Stimulated activated CD4-positive, alpha-beta T cell treated with anti-CD3 and anti-CD28 coated beads, Interleukin-1b, Interleukin-23, amount 100 ng/mL, for 48 hours (primary cell): ENCODE data around the gene LTBR.

ENCODE experiments used
- DNase-seq: peaks from one replicate; pipeline ENCODE4 v3.0.0-alpha.2; 2020

The LTBR gene

DNA sequence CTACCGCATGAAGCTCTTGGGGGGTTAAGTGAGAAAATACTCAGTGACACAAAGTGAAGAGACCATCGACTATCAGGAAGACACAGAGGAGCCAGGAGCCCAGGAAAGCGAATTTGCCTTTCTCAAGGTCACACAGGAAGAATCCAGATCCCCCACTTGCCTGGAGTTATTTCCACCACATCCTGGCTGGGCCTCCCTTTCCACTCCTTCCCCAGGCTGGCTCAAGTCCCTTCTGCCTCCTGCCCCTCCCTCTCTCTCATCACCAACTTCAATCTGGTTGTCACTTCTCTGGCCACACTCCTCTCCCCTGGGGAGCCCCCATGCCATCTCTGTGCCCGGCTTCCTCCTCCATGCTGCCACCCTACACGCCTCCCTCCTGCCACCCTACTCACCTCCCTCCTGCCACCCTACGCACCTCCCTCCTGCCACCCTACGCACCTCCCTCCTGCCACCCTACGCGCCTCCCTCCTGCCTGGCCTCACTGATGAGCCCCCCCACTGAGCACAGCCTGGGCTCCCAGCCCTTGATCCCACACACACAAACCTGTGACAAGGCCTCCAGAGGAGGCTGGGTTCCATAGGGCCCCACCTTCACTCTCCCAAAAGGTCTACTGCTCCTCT, 14.9 kb upstream of the LTBR start:
- DNase-seq, result no peak

DNA sequence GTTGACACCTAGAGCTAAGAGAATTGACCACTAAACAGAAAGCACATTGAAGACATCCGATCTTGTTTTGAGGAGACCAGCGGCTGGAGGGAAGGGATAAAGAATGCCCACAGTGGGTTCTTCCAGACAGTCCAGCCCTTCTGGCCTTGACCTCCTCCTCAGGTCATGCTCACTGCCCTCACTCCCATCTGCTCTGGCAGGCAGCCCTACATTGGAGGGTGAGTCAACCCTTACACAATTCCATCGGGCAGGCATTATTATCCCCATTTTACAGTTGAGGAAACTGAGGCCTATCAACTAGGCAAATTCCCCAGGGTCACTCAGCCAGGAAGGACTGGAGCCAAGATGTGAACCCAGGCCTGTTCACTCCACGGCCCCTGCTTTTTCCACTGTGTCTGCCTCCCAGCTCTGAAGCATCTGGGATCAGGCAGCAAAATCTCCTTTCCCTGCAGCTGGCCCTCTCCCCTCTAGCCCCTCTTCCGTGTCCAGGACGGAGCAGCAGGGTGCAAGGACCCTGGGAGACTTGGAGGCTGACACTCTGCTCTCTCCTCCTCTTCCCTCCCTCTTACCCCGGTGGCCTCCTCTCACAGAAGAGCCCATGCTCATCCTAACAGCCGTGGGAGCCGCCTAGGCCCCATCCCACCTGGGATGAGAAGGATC, 13.9 kb upstream of the LTBR start:
- no peak for DNase-seq

DNA sequence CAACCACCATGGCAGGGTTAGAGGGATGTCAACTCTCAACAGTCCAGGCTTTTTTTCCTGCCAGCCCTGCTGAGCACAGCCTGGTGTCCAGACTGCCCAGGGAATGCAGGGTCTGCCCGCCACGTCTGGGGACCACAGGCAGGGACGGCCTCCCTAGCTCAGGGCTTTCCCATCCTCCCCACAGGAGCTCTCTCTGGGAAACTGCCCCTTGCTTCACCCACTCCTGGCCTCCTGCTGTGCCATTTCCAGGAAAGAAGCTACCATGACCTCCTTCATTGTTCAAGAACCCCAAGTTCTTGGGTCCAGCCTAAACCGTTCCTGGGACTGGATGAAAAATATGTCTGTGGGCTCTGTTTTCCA, 13.4 kb upstream of the LTBR start:
- DNase-seq, result no peak

DNA sequence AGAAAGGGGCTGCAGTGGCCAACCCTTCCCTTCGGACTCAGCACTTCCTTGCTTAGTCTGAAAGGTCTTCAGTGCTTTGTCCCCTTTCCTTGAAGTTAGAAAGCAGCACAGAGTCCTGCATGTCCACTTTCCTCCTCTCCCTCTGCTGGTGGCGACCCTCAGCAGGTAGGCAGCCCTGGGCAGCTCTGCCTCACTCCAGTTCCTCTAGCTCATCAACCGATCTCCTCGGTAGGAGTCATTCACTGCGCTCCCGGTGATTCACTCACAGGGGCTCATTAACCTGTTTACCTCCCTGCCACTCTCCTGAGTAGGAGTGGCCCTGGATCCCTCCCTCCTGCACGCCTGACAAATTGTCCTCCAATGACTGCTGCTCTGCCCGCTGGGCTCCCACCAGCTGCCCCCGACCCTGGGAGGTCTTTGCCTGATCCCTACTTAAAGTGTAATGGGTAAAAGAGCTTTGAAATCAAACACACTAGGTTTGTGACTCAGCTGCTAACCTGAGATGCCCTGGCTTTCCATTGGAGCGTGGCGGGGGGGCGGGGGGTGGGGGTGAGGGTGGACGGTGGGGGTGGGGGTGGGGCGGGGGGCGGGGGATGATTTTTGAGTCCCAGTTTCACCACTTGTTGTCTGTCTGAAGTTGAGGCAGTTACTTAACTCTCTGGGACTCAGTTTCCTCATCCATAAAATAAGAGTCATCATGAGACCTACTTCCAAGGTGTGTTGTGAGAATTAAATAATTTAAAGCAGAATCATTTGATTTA, 12.8 kb upstream of the LTBR start:
- DNase-seq, result no peak

DNA sequence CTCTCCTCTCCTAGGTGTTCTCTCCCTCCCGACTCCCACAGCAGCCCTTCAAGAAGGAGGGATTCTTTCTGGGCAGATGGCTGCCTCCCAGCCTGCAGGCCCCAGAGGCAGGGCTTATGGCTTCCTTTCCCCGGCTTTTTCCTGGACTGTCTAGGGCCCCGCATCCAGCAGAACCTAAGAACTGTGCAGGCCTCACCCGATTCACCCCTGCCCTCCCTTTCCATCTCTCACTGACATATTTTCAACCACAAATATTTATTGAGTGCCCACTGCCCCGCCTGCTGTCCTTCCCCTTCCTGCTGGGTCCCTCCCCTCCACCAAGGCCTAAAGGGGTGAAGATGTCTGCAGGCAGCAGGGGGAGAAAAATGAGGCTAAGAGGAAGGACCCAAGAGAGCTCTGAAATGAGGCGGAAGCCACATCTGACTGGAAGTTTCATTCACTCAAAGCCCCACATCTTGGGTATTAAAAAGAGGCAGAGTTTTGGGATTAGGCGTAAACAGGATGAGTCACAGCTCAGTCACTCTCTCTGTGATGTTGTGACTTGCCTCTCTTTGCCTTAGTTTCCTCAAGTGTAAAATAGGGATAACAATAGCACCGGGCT, 11.5 kb upstream of the LTBR start:
- DNase-seq, result no peak

DNA sequence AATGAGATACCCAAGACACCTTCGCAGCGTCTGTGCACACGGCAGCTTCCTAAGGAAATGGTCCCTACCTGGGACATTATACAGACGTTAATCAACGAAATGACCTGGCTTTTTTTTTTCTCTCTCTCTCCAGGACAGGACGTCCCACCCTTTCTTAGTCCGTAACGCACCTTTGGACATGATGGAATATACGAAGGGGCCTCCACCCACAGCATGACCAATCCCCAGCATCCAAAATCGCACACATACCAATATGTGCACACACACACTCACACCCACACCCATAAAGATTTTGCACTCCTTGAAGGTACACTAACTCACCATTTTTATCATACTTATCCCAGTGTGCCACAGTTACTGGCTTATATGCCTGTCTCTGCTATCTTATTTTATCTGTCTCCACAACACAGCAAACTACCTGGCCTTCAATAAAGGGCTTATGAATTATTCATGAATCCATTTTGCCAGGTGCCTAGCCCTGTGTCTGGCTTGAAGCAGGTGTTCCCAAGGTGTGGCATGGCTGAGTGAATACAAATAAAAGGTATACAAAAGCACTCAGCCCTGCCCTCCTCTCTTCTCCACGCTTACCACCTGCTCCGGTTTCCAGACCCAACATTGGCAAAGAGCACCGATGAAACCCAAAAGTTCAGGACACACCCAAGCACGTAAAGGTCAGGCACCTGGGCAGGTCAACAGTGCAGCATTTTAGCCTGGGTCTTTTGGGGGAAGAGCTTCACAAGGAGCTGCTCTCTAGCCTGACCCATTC, 10.8 kb upstream of the LTBR start:
- no peak for DNase-seq

DNA sequence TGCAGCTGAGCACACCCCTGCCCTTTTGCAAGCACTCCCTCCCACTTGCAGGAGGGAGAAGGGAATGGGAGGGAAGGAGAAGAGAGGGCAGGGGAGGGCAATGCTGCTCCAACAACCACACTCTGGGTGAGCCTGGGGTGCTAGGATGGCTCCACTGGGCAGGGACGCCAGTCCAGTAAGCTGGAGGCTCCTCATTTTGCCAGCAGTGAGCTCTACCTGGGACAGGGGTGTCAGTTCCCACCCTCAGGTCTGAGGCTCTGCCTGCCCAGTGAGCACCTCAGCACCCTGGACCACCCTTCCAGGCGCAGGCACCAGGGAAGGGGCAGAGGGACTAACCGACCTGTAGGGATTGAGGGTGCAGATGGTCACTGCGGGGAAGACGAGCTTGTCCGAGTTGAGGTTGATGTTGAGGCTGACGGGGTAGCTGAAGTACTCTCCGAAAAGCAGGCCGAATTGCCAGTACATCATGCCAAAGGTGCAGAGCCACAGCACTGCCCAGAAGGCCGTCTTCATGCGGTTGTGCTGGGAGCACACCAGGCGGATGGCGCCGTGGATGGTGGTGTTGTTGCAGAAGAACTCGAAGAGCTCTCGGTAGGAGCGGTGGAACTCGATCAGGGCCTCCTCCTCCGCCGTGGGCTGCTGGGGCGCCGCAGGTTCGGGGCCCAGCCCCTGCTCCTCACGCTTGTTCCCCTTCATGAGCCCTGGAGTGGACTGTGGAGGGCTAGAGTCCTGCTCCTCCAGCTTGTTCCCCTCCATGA, 9.8 kb upstream of the LTBR start:
- DNase-seq, result no peak

DNA sequence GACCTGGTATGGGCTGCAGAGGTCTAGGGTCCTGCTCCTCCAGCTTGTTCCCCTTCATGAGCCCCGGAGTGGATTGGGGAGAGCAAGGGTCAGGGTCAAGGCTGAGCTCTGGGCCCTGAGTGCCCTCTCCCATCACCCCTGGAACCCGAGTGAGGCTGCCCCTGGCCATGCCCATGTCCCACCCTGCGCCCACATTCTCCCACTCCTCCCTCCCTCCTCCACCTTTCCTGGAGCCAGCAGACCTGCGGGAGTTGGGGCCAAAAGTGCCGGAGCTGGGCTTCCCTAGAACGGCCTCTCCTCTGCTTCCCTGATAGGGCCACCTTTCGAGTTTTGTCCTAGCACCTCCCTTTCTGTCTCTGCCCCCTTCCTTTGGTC, 9.2 kb upstream of the LTBR start:
- no peak for DNase-seq

DNA sequence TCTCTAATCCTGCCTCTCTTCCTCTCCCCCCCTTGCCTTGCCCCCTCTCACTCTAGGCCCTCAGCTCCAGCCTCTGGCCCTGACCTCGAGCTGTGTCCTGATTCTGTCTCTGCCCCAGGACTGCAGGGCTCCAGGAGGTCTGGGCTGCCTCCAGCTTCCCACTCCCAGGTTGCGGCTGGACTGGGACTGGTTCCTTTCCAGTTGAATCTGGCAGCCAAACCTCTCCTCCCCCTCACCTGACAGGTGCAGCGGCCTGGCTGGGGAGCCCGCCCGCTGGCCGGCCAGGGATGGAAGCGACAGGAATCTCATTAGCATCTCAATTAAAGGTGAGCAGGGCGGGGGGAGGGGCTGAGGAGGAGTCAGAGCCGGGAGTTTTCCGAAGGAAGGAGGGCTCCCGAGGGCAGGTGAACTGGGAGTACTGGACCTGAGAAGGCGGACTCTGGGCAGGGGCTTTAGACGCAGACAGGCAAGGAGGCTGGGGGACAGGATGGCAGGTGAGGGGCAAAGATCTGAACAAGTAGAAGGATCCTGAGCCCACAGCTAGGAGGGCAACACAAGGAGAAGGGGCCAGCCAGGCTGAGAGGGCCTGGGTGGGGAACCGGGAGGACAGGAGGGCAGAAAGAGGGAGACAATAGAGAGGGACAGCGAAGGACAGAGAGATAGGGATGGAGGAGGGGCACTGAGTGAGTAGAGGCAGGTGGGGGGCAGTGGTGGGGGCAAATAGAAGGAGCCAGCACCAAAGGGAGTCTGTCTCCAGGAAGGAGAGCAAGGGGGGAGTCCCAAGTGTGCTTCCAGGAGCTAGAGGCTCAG, 8.5 kb upstream of the LTBR start, which contains the start of gene SCNN1A:
Gene SCNN1A (minus strand): TSS at position 295 of the 810 bp plus-strand sequence. CDS start 780 bp downstream, outside the sequence.
- no peak for DNase-seq

DNA sequence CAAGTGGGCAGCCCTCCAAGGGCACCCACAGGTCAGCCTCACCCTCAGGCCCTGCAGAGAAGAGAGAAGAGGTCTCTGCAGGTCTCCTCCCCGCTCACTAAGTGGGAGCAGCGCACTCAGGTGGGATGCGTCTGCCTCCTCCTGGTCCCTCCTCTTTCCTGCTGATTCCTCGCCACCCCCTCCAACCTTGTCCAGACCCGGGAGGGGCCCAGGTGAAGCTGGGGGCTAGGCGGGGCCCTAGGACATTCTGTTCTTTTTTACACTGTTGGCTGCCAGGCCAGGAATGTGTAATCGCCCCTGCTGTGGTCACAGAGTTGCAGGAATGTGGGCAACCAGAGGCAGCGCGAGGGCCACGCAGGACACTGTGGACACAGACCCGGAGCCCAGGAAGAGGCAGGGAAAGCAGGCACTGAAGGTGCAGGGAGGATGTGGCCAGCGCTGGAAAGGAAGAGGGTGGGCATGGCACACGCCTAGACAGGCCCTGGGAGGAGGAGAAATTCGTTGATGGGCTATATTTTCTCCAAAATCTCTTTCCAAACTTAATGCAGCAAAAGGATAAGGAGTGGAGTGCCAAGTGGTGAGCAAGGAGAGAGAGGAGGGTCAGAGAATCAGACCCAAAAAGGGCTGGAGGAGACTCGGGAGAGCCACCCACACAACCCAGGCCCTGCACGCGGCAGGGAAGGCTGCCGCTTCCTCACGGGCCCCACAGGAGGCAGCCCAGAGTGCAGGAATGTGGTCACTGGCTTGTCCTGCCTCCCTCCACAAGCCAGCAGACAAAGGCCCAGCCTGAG, 7.7 kb upstream of the LTBR start:
- no peak for DNase-seq

DNA sequence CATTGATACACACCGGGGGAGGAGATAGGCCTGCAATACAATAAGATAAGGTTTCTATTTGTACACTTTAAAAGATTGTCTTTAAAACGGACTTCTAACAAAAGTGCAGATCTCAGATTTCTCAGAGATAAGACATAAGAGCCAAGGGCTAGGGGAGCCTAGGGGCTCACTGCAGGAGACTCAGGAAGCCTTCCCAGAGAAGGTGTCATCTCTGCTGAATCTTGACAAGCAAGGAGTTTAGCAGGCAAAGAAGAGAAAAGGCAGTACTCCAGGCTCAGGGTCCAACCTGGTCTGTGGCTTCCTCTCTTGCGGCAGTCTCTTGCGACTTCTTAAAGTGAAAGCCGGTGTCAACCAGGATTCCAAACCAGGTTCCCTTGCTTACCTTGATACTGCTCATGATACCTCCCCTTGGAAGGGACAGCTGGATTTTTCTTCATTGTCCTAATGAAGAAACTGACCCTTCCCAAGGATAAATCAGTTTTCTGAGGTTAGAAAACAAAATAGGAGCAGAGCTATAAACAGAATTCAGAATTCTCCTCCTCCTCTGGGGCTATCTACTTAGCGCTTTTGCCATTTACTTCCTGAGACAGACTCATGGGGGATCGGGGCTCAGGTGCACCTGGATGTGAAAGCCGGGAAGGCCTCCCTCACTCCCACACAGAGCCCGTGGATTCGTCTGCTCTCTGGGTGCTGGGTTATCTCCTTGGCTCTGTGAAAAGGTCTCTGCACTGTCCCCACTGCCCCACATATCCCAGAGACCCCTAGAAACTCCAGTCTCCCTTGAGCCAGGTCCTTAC, 6.9 kb upstream of the LTBR start:
- DNase-seq, result no peak

DNA sequence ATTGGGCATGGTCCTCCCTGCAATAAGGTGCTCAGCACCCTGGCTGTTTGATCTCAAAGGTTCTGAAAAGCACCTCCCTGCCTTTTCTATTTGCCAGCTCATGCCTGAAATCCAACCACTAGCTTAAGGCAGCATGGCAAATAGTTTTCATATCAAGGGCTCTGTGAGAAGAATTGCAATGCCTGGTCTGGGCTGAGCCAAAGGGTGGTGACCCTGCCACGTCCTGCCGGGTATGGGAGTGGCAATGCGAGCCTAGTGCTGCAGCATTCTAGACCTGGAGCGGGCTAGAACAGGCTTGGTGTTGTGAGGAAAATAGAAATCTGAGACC, 6.3 kb upstream of the LTBR start:
- no peak for DNase-seq

DNA sequence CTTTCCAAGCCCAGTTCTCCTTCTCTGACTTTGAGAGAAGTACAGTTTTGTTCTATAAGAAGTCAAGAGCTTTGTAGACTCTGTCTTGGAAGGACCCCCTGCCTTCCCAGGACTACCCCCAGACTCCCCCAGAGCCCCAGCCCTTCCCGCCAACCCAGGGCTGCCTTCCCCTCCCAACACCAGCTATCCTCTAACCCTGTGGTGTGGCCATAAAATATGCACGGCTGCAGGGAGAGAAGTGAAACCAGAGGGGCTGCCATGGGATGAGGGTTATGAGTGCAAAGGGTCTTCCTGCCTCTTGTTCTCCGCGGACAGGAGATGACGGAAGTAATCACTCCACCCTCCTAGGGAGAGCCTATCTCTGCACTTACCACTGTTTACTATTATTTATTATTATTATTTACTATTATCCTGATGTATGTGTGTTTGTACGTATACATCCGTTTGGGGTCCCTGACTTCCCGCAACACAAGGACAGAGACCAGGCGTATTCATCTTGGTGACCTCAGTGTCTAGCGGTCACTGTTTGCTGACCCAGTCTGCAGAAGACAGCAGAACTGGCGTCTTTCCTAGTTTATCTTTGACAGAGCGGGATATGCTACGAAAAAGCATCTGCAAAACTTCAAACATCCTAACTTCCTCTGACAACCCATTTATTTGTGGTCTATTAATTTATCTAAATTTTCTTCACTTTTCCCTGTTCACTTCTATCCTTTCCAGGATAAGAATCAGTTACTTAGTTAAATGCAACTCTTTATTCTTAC, 5.1 kb upstream of the LTBR start:
- no peak for DNase-seq

DNA sequence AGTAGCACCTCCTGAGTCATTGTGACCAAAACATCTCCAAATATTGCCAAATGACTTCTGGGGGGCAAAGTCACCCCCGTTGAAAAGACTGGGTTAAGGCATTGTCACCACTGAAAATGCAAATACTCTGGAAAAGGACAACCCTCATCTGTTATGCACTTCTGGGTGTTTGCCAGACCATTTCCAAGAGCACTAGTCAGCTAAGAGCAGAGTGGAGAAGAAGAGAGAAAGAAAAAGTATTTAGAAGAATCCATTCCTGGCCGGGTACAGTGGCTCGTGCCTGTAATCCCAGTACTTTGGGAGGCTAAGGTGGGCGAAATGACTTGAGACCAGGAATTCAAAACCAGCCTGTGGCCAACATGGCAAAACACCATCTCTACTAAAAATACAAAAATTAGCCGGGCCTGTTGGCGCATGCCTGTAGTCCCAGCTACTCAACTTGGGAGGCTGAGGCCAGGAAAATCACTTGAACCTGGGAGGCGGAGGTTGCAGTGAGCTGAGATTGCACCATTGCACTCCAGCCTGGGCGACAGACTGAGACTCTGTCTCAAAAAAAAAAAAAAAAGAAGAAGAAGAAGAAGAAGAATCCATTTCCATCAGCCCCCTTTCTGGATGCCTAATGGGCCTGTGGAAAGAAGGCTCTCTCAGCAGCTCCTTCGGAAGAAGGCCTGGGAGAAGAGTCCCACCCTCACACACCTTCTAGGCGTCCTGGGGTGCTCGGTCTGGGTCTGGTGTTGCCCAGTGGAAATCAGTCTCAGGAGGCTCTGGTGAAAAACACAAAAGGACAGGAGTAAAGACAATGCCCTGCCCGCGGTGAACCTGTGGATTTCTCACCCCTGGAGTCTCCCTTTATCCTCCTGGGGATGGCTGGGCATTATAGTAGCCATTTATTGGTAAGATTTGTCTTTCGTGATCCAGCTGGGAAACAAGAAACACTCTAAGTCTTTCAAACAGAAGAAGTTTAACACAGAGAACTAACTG, 3.5 kb upstream of the LTBR start:
- no peak for DNase-seq

DNA sequence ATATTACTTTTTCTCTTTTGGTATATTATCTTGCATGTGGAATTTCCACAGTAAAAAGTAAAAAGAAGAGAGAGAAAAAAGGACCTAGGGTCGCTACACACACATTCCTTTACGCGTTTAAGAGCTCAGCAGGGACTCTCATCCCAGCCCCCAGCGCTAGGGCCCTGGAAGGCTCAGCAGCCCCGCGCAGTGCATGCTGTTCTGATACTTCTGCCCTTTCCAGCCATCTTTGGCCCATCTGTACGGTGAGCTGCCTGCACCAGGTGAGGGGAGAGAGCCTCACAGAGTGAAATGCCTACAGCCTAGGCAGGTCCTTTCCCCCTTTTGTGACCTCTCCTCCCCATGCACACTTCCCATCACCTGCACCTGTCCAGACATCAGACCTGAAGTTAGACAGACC, 1.6 kb upstream of the LTBR start:
- DNase-seq, result no peak

DNA sequence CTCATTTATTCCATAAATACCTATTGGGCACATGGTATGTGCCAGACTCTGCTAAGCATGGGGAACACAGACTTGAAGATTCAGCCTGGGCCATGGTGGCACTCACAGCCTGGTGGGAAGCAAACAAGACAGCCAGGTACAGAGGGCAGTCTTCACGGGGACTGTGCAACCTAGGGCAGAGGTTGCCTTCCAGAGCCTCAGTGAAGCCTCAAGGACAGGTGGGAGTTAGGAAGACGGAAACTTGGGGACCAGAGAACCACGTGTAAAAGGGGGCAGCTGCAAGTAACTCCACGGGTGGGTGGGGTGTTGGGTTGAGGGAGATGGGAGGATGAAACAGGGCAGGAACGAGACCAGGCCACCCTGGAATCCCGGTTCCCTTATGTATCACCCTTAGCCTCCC, 980 bp upstream of the LTBR start:
- DNase-seq, result no peak

DNA sequence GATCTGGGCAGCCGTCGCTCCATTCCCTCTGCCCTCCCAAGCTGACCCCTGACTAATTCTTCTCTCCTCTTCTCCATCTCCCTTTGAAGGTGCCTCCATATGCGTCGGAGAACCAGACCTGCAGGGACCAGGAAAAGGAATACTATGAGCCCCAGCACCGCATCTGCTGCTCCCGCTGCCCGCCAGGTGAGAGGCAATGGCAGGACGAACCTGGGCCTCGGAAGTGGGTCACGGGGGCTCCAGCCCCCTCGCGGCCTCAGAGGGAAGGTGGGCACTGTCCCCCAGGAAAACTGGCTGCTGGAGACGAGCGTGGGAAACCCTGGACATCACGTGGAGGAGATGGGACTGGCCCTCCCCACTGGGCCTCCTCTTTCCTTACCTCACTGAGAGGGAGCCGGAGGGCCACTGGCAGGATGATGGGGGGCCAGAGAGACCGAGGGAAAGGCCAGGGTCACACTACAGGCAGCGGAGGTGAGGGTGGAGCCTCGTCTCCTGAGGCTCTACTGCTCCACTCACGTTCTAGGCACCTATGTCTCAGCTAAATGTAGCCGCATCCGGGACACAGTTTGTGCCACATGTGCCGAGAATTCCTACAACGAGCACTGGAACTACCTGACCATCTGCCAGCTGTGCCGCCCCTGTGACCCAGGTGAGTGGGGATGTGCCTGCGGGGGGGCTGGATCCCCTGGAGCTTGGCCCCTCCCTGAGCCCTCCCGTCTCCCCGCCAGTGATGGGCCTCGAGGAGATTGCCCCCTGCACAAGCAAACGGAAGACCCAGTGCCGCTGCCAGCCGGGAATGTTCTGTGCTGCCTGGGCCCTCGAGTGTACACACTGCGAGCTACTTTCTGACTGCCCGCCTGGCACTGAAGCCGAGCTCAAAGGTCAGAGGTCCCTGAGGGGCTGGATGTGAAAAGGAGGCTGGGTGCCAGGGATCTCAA, 806 bp downstream of the LTBR start:
- DNase-seq, result no peak
